NCI-H69 (cell line): ENCODE measurements around the gene TOX4.
A peak's percentile ranks its signal among the peaks of the same experiment; 100 is the strongest.
"Not testable (repeated sequence)": the region's sequence is repeated elsewhere in the genome, so short reads cannot be mapped to it uniquely, and the experiment has no call there.

Experiments used
- DNase-seq: peaks from one replicate; lab custom pipeline; 2025; lab: John Stamatoyannopoulos, UW

Gene TOX4

GRCh38 chr14:21535545-21536417 lies 58.8 kb downstream of the TOX4 start:
- DNase-seq, result no peak

GRCh38 chr14:21536418-21537089 lies 59.6 kb downstream of the TOX4 start:
- DNase-seq, result peak; percentile 14

- no peak for DNase-seq
Observed at GRCh38 chr14:21537090-21537424, 60.1 kb downstream of the TOX4 start.

- no peak for DNase-seq
Observed at GRCh38 chr14:21539189-21539940, 62.4 kb downstream of the TOX4 start.

- no peak for DNase-seq
Observed at GRCh38 chr14:21541413-21542074, 64.5 kb downstream of the TOX4 start.

- DNase-seq, result peak; percentile 20
Observed at GRCh38 chr14:21543521-21543960, 66.5 kb downstream of the TOX4 start.

GRCh38 chr14:21543963-21544362 lies 67.0 kb downstream of the TOX4 start:
- DNase-seq, result no peak

GRCh38 chr14:21544588-21544987 lies 67.6 kb downstream of the TOX4 start:
- DNase-seq, result not testable (repeated sequence)
